K562 (cell line): ENCODE data around the gene CTIF. TPM values are rescaled to one million over a fixed set of nuclear protein-coding genes. Genes with fewer than 3 reads are reported as not detected.

Experiments
- ATAC-seq: fragments of 200-7000 bp; cut with Tn5 transposase; 3 replicates; pipeline ENCODE4 v1.9.1; 2020; ENCODE audit warnings: moderate library complexity
- BruUV-seq: library from RNA; stranded (reverse); fragments of 400-500 nt; replicated peaks from 2 replicates; lab custom pipeline; 2021; lab: Mats Ljungman, UMichigan
- CTCF ChIA-PET: fragments of 300-600 bp; formaldehyde crosslinking; extraction: SDS; loops from one replicate; lab custom pipeline; 2021; ENCODE audit warnings: low intra/inter-chr PET ratio; lab: Yijun Ruan, JAX
- POLR2A ChIA-PET: fragments of 300-600, 350-650 bp; sonication (Branson Sonifier 250); formaldehyde crosslinking; extraction: SDS; loops from one replicate; lab custom pipeline; 2021; ENCODE audit warnings: antibody characterized with exemption, inconsistent platforms; lab: Yijun Ruan, JAX
- DNase-seq, 4 experiments: peaks; one replicate each; pipeline versions ENCODE4 v3.0.0 to v3.0.0-alpha.2; 2011 to 2018; ENCODE audit warnings: low spot score in 3 of 4, mixed read lengths in 3 of 4; ENCODE audit errors: extremely low read depth in 1 of 4
- FAIRE-seq: peaks from 2 replicates; lab custom pipeline; 2011; peaks lifted over from hg19 to GRCh38; lab: Jason Lieb, UNC
- H2AFZ ChIP-seq: 2 replicates; pipeline ENCODE4 v1.6.0; 2011; ENCODE audit warnings: low read depth, low read length, control low read depth, inconsistent platforms
- H3K27ac ChIP-seq: fragments of 200-600 bp; 3 replicates; pipeline ENCODE4 v1.8.0; 2011; ENCODE audit warnings: low read depth, mild to moderate bottlenecking, control low read depth, inconsistent platforms, low read length, moderate library complexity, mixed read lengths; ENCODE audit errors: extremely low read depth
- H3K27me3 ChIP-seq, 2 experiments: fragments of 300-600 bp in 1 of 2; 2 replicates in 1 of 2; 3 replicates in 1 of 2; pipeline versions ENCODE4 v1.6.0 to v1.8.0; 2011; ENCODE audit warnings: inconsistent platforms in 2 of 2, low read length in 2 of 2, mild to moderate bottlenecking in 1 of 2, mixed read lengths in 1 of 2, moderate library complexity in 1 of 2; ENCODE audit not compliant: control insufficient read depth in 2 of 2, insufficient read depth in 2 of 2
- H3K36me3 ChIP-seq: fragments of 300-600 bp; 3 replicates; pipeline ENCODE4 v1.8.0; 2011; ENCODE audit warnings: mild to moderate bottlenecking, low read length, inconsistent platforms; ENCODE audit not compliant: control insufficient read depth, insufficient read depth
- H3K4me1 ChIP-seq, 2 experiments: fragments of 200-600 bp in 1 of 2; replicated peaks in 1 of 2; 2 replicates in 1 of 2; 3 replicates in 1 of 2; pipeline versions ENCODE4 v1.5.1 to v1.8.0; 2011; ENCODE audit warnings: inconsistent platforms in 2 of 2, low read length in 2 of 2, mild to moderate bottlenecking in 1 of 2, mixed read lengths in 1 of 2, moderate library complexity in 1 of 2; ENCODE audit not compliant: control insufficient read depth in 2 of 2, insufficient read depth in 2 of 2
- H3K4me2 ChIP-seq: 2 replicates; pipeline ENCODE4 v1.6.1; 2011; ENCODE audit warnings: low read length, control low read depth, inconsistent platforms, mixed read lengths; ENCODE audit not compliant: insufficient read depth
- H3K4me3 ChIP-seq: fragments of 200-600 bp; sonication (generic), shearing (Covaris generic); 2 replicates; pipeline ENCODE4 v1.5.1; 2016; ENCODE audit warnings: control low read depth, inconsistent platforms
- H3K79me2 ChIP-seq: fragments of 200-600 bp; 3 replicates; pipeline ENCODE4 v1.8.0; 2011; ENCODE audit warnings: low read length, inconsistent platforms; ENCODE audit not compliant: control insufficient read depth, insufficient read depth
- H3K9ac ChIP-seq, 2 experiments: 2 replicates each; pipeline versions ENCODE4 v1.6.0 to v1.6.1; 2011; ENCODE audit warnings: low read depth in 2 of 2, low read length in 2 of 2, control low read depth in 1 of 2, inconsistent platforms in 1 of 2, mild to moderate bottlenecking in 1 of 2, mixed read lengths in 1 of 2; ENCODE audit not compliant: insufficient read depth in 1 of 2
- H3K9me1 ChIP-seq: one replicate; pipeline ENCODE4 v1.6.0; 2011; ENCODE audit warnings: inconsistent platforms, mild to moderate bottlenecking, low read length, moderate library complexity; ENCODE audit not compliant: control insufficient read depth, insufficient read depth
- H3K9me3 ChIP-seq: replicated peaks from 2 replicates; pipeline ENCODE4 v1.5.1; 2011; ENCODE audit warnings: low read depth, low read length, inconsistent platforms; ENCODE audit not compliant: control insufficient read depth, insufficient read depth
- H4K20me1 ChIP-seq: replicated peaks from 2 replicates; pipeline ENCODE4 v1.6.1; 2011; ENCODE audit warnings: low read length, inconsistent platforms, mixed read lengths; ENCODE audit not compliant: control insufficient read depth, insufficient read depth
- ADNP ChIP-seq: fragments of 200-800 bp; sonication (Bioruptor generic); IDR thresholded peaks from 2 replicates; pipeline ENCODE4 v1.6.1; 2016; ENCODE audit warnings: missing genetic modification characterization, missing compliant biosample characterization
- C11orf30 ChIP-seq: fragments of 450-650 bp; IDR thresholded peaks from 2 replicates; pipeline ENCODE4 v1.6.1; 2016; ENCODE audit warnings: low read depth, mild to moderate bottlenecking
- CBX8 ChIP-seq: fragments of 200-600 bp; sonication (generic); IDR thresholded peaks from 2 replicates; pipeline ENCODE4 v1.6.1; 2012; ENCODE audit warnings: borderline replicate concordance, mixed run types, low read depth, mild to moderate bottlenecking, moderate library complexity, mixed read lengths, low read length, control low read depth, inconsistent platforms; ENCODE audit not compliant: poor library complexity, severe bottlenecking; ENCODE audit errors: extremely low read depth
- CC2D1A ChIP-seq: fragments of 450-650 bp; IDR thresholded peaks from 2 replicates; pipeline ENCODE4 v1.6.1; 2017; ENCODE audit warnings: mild to moderate bottlenecking
- EGR1 ChIP-seq: fragments of 450-650 bp; conservative IDR thresholded peaks from 2 replicates; pipeline ENCODE4 v1.6.1; 2017; ENCODE audit warnings: mild to moderate bottlenecking
- EP300 ChIP-seq: IDR thresholded peaks from 2 replicates; pipeline ENCODE4 v1.6.1; 2012; ENCODE audit warnings: low read length, improper control_type of control experiment
- MCM2 ChIP-seq: fragments of 450-650 bp; IDR thresholded peaks from 2 replicates; pipeline ENCODE4 v1.6.1; 2017; ENCODE audit warnings: low read depth, mild to moderate bottlenecking
- NCOR1 ChIP-seq: fragments of 450-650 bp; IDR thresholded peaks from 2 replicates; pipeline ENCODE4 v1.6.1; 2016; ENCODE audit warnings: mild to moderate bottlenecking, moderate library complexity
- SMAD1 ChIP-seq: fragments of 150-350 bp; IDR thresholded peaks from 2 replicates; pipeline ENCODE4 v1.6.1; 2014; ENCODE audit warnings: low read length, low read depth; ENCODE audit not compliant: partially characterized antibody
- WHSC1 ChIP-seq: IDR thresholded peaks from one replicate; pipeline ENCODE4 v1.6.1; 2012; ENCODE audit warnings: low read length, control low read depth, inconsistent platforms
- ZEB2 ChIP-seq: fragments of 450-650 bp; IDR thresholded peaks from 2 replicates; pipeline ENCODE4 v1.6.1; 2016
- ZNF24 ChIP-seq: fragments of 450-650 bp; IDR thresholded peaks from 2 replicates; pipeline ENCODE4 v1.6.1; 2016
- WGBS: fragments of 100-300 bp; shearing (Covaris generic); methylation state at CpG from one replicate; pipeline ENCODE4 v1.1.6; 2016; ENCODE audit warnings: low coverage, mixed read lengths; ENCODE audit not compliant: insufficient coverage; ENCODE audit errors: missing lambda C conversion rate; 5-methylcytosine and 5-hydroxymethylcytosine counted together
- in situ Hi-C: fragments of 300-500 bp; cut with MboI; formaldehyde crosslinking; loops from 4 replicates; pipeline ENCODE4 v1.15.0; 2018; ENCODE audit warnings: inconsistent platforms, mixed read lengths
- intact Hi-C: fragments of 100-400 bp; cut with micrococcal nuclease; formaldehyde crosslinking; loops from 2 replicates; pipeline ENCODE4 v1.14.2; 2022
- polyA plus RNA-seq, 8 experiments: library from polyadenylated mRNA; depleted of rRNA in 4 of 8; stranded (reverse) in 5 of 8; unstranded in 3 of 8; fragments of >200 nt; fragmentation: Nextera tagmentation in 2 of 8; fragmentation: Illumina TruSeq in 1 of 8; extraction: Ambion mirVana in 2 of 8; extraction: Trizol in 1 of 8; gene quantifications; 2 replicates each; pipeline versions ENCODE4 v1.2.1 to v1.2.3, GENCODE V29; 2011 to 2014; ENCODE audit warnings: inconsistent platforms in 1 of 8, missing spikeins in 1 of 8
- total RNA-seq, 7 experiments: library from RNA; depleted of rRNA in 6 of 7; stranded (reverse); fragments of >200 nt in 6 of 7; fragmentation: Illumina TruSeq in 2 of 7; extraction: Trizol in 2 of 7; gene quantifications; 2 replicates each; pipeline versions ENCODE4 v1.2.1 to v1.2.3, GENCODE V29; 2011 to 2021; ENCODE audit warnings: low replicate concordance in 1 of 7
- TF ChIP-seq, protein P1 (sequence below): sonication (generic); formaldehyde crosslinking; IDR thresholded peaks from 2 replicates; pipeline ENCODE4 v1.8.1; 2023; ENCODE audit warnings: mild to moderate bottlenecking, missing genetic modification reagents
- TF ChIP-seq, protein P2 (sequence below): fragments of 250-450 bp; sonication (Bioruptor Pico); IDR thresholded peaks from 2 replicates; pipeline ENCODE4 v1.8.0; 2022; ENCODE audit warnings: moderate library complexity, mild to moderate bottlenecking, inconsistent platforms
- TF ChIP-seq, protein P3 (sequence below): sonication (generic); formaldehyde crosslinking; IDR thresholded peaks from 2 replicates; pipeline ENCODE4 v1.8.0; 2022; ENCODE audit warnings: mild to moderate bottlenecking, missing genetic modification reagents
- TF ChIP-seq, protein P4 (sequence below): sonication (generic); formaldehyde crosslinking; IDR thresholded peaks from 2 replicates; pipeline ENCODE4 v1.9.0; 2022; ENCODE audit warnings: mild to moderate bottlenecking, missing genetic modification reagents

CTIF gene
- total and polyA plus RNA-seq, 9 of the 15 experiments (the other 6 are each of a cell fraction or from before 2014, with no cell fraction given) = 0.17 to 11.5 (median 2.2) TPM

DNA sequence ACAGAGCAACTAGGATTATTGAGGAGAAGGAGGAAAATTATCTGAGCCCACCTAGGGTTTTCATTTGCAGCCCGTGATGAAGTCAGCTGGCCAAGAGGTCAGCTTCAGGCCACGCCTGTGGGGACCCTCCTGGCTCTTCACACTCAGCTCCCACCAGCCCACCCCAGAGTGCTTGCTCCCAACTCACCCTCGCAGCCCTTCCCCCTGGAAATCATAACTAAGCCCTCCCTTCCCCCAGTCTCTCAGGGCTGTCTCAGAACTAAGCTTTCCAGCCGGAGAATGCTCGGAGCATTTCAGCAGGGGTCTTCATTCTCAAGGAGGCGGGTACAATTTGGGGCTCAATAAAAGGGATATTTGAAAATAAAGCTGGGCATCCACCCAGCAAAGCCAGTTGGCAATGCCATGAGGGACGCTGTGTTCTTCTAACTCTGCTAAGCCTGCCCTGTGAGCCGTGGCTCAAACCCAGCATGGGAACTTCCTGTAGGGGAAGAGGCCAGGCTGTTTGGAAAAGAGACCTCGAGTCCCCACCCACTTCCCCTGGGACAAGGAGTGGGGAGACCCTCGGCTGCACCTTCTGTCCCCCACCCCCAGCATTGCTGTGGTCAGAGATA is 194.9 kb downstream of the CTIF start:
- no peak overlapping the region for H3K27ac ChIP-seq
- no TSS peak for BruUV-seq
- no peaks in the 10 kb centered on the region for H3K9me1 ChIP-seq
- in situ Hi-C loops = no loop called here
- H3K79me2 ChIP-seq = no peaks in the 10 kb centered on the region
- H3K9me3 ChIP-seq = no peaks in the 10 kb centered on the region
- H3K4me1 ChIP-seq = peaks cover 3 to 17% of the 10 kb centered on the region in 2 experiments; a peak in 4 of 5 replicates
- no peak overlapping the region for H3K4me2 ChIP-seq
- no peaks in the 10 kb centered on the region for H3K36me3 ChIP-seq
- no peak for TF ChIP-seq CBX8
- TF ChIP-seq, protein P1, sequence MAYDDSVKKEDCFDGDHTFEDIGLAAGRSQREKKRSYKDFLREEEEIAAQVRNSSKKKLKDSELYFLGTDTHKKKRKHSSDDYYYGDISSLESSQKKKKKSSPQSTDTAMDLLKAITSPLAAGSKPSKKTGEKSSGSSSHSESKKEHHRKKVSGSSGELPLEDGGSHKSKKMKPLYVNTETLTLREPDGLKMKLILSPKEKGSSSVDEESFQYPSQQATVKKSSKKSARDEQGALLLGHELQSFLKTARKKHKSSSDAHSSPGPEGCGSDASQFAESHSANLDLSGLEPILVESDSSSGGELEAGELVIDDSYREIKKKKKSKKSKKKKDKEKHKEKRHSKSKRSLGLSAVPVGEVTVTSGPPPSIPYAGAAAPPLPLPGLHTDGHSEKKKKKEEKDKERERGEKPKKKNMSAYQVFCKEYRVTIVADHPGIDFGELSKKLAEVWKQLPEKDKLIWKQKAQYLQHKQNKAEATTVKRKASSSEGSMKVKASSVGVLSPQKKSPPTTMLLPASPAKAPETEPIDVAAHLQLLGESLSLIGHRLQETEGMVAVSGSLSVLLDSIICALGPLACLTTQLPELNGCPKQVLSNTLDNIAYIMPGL (CRISPR knock-in tag) = no peak
- no peak for TF ChIP-seq ZEB2
- no peak for TF ChIP-seq CC2D1A
- no peak for TF ChIP-seq NCOR1
- no peak for TF ChIP-seq EP300
- TF ChIP-seq, protein P2, sequence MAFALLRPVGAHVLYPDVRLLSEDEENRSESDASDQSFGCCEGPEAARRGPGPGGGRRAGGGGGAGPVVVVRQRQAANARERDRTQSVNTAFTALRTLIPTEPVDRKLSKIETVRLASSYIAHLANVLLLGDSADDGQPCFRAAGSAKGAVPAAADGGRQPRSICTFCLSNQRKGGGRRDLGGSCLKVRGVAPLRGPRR (CRISPR knock-in tag) = no peak
- no peak for TF ChIP-seq EGR1
- TF ChIP-seq, protein P3, sequence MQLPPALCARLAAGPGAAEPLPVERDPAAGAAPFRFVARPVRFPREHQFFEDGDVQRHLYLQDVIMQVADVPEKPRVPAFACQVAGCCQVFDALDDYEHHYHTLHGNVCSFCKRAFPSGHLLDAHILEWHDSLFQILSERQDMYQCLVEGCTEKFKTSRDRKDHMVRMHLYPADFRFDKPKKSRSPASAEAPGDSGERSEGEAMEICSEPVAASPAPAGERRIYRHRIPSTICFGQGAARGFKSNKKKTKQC (CRISPR knock-in tag) = no peak
- no peak for TF ChIP-seq SMAD1
- TF ChIP-seq C11orf30 = no peak
- TF ChIP-seq, protein P4, sequence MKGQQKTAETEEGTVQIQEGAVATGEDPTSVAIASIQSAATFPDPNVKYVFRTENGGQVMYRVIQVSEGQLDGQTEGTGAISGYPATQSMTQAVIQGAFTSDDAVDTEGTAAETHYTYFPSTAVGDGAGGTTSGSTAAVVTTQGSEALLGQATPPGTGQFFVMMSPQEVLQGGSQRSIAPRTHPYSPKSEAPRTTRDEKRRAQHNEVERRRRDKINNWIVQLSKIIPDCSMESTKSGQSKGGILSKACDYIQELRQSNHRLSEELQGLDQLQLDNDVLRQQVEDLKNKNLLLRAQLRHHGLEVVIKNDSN = no peak
- no peak for TF ChIP-seq MCM2
- no peak for TF ChIP-seq WHSC1
- TF ChIP-seq ADNP = no peak
- no peak for TF ChIP-seq ZNF24
- no peaks in the 10 kb centered on the region for H3K27me3 ChIP-seq
- DNase-seq (no peak), FAIRE-seq (no peak), ATAC-seq (no peak)
- POLR2A ChIA-PET = interaction anchor here (0.7 to 1.6 kb wide), 3 partner anchors 13 to 46 kb away, joined by 3 to 5 read pairs (median 4); no protein-coding TSS in a partner anchor
- H3K4me3 ChIP-seq = no peak overlapping the region
- WGBS = 50% methylated on average over 10 of the region's 10 CpGs
- intact Hi-C loops = no loop called here
- no peaks in the 10 kb centered on the region for H4K20me1 ChIP-seq
- CTCF ChIA-PET = no interaction called here
- no peak overlapping the region for H3K9ac ChIP-seq
- no peak overlapping the region for H2AFZ ChIP-seq
